ENCODE measurements around the gene KIRREL1.
"Not testable (repeated sequence)": the region's sequence is repeated elsewhere in the genome, so short reads cannot be mapped to it uniquely, and the experiment has no call there.

KIRREL1 gene

DNA sequence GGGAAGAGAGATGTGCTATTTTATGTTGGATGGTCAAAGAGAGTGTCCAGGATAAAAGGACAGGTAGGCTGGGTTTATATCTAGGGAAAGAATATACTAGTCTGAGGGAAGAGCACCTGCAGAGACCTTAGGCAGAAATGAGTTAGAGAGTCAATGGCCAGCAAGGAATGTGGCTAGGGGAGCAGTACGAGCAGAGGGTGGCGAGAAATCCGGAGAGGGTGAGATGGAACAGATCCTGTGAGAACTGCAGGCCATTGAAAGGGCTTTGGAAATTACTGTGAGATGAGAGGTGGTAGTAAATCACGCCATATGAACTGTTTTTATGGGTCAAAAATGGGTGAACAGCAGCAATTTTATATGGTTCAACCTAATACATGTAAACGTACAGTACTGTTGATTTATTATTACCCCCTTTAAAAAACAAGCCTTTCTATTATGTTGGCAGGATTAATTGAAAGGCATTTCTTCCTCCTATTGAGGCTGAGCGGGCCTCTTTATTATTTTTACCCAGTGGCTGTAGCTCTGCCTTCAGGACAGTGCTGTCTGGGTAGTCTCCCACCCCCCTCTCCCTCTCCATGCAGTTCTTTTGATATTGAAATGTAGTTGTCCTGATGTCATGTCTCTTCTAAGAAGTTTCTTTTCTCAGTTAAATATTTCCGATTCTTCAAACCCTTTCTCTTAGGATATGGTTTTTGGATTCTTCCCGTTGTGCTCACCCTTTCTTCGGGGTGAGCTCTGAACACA, 112.1 kb downstream of the KIRREL1 start:
- no peak for DNase-seq (ENCODE audit: low read depth)

DNA sequence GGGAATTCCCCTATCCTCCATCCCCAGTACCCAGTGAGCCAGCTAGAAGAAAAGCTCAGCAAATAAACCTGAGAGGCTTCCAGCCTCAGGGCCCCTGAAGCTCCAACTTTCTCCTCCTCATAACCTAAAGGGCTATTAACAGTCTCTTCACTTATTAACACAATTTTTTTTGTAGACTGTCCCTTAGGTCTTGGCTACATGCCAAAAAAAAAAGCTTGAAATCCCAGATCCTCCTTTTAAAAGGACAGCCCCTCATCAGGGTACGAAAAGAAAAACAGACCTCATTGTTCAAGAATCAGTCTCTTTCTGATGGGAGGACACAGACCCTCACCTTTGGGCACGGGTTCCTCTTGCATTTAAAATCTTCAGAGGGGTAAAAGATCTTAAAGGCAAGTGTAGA, 114.5 kb downstream of the KIRREL1 start:
- DNase-seq (ENCODE audit: low read depth) = no peak

DNA sequence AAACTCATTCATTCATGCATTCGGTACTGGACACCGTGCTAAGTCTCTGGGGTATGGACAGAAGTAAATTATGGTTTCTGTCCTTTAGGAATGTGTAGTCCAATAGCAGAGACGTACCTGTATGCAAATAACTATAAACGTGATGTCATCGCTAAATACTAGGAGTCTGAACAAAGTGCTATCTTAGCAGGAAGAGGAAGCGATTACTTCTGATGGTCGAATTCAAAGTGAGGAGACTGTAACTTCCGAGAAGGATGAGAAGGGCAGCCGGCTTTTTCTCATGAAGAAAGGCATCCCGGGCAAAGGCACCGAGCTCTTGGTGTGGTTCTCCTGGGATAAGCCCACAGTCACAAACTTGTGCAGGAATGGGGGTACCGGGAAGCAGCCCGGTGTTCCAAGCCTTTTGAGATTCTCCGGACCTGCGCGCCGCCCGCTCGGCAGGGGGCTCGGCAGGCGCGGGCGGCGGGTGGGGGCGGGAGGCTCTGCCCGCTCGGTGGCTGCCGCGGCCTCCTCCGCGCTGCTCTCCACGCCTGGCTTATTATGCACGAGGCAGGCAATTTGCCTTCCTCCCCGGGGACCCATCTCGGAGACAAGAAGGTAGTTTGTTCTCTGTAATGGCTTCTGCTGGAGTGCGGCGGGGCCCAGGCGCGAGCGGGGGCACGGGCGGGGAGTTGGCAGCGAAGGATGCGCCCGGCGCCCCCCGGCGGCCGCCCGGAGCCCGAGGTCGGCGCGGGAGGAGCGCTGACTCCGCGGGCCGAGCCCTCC, 119.7 kb downstream of the KIRREL1 start:
- no peak for DNase-seq (ENCODE audit: low read depth)

DNA sequence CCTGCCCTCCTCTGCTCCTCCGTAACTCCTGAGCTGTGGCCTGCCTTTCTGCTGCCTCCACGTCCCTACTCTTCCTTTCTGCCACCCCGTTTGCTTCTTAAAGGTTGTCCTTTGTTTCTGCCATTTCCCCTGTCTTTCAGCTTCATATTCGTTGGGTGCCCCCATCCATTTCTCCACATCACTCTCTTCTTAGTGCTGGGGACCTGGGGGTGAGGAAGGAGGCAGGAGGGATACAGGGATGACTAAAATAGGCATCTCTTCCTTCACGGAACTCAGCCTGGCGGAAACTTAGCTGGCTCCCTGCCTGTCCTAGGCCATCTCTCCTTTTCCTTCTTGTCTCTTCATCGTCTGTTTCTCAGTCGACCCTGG, 120.3 kb downstream of the KIRREL1 start:
- no peak for DNase-seq (ENCODE audit: low read depth)

- DNase-seq (ENCODE audit: low read depth) = no peak
Observed at GRCh38 chr1:158115126-158115525, 121.7 kb downstream of the KIRREL1 start.

DNA sequence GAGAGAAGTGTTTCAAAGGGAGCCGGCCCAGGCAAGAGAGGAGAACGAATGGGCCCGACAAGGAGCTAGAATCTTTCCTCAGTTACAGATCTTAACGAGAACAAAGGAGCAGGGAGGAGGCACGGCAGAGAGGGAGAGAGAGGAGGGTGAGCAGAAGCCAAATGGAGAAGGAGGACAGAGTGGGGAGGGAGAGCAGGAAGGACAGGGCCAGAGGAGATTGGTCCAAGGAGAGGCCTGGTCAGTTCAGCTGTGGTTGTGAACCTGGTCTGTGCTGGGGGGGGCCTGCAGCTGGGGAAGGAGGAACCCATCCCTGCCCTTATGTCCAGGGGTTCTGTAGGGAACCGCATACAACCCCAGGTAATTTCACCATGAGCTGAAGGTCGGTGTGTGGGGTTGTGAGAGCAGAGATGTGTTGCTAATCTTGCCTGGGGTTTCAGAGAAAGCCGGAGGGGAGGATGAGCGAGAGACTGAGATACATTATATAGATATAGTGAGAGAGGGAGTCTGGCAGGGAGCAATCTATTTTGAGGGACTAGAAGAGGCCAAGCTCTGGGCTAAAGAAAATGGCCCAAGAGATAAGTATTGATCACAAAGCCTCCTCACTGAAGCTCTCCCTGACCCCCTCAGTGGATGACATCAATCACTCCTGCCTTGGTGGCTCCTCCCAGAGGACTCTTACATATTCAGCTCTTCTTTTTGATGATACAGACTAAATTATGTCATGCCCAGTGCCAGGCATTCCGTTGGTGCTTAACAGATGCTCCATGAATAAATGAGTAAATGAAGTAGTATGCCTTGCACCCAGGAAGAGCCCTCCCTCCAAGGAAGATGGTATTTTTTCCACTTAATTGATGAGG, 123.1 kb downstream of the KIRREL1 start:
- no peak for DNase-seq (ENCODE audit: low read depth)

- DNase-seq (ENCODE audit: low read depth) = peak; percentile 10
Observed at GRCh38 chr1:158117854-158118704, 124.6 kb downstream of the KIRREL1 start.

GRCh38 chr1:158118713-158119402, 125.4 kb downstream of the KIRREL1 start:
- DNase-seq (ENCODE audit: low read depth) = no peak

- DNase-seq (ENCODE audit: low read depth) = no peak
Observed at GRCh38 chr1:158119976-158120653, 126.7 kb downstream of the KIRREL1 start.

DNA sequence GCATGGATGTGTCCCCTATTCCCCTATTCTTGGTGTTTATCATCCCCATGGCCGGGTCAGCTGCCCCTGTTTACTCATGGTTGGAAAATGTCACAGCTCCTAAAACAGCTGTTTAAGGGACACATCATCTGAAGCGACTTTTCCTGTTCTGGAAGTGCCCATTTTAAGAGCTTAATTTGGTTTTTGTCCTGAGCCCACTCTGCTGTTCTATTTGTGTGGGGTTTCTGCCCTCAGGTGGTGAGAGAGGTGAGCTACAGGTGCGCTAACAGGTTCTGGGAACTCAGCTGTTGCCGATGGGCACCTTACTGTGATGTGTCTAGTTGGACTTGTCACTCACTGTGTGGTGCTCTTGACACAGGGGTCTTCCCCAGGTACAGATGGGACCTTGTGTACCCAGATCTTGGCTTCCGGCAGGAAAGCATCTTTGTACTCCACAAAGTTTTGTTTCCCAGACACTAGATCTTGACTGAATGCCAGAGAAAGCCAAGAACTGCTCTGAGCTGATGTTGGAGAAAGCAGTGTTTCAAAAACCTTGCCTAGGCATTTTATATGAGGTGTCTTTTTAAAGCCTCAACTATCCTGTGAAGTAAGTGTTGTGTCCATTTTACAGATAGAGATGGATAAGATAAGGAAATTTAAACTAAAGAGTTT, 128.3 kb downstream of the KIRREL1 start:
- no peak for DNase-seq (ENCODE audit: low read depth)

- DNase-seq (ENCODE audit: low read depth) = no peak
Observed at GRCh38 chr1:158122833-158123388, 129.5 kb downstream of the KIRREL1 start.

DNA sequence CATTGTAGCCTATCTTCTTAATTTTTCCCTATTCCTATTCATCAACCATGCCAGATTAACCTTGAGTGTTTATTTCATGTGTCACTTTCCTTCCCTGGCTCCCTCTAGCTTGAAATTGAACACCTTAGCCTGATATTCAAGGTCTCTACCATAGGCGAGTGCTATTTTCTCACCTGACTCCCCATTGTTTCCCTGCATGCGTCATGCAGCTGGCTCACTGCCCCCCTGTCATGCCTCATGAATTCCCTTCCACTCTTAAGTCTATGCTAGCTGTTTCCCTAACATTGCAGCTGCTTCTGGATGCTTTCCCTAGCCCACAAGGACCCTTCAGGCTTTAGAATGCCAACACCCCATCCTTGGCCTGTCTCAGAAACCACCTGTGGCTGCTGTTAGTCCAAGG, 130.6 kb downstream of the KIRREL1 start:
- no peak for DNase-seq (ENCODE audit: low read depth)

GRCh38 chr1:158124999-158125398, 131.6 kb downstream of the KIRREL1 start:
- DNase-seq (ENCODE audit: low read depth) = peak; percentile 39

DNA sequence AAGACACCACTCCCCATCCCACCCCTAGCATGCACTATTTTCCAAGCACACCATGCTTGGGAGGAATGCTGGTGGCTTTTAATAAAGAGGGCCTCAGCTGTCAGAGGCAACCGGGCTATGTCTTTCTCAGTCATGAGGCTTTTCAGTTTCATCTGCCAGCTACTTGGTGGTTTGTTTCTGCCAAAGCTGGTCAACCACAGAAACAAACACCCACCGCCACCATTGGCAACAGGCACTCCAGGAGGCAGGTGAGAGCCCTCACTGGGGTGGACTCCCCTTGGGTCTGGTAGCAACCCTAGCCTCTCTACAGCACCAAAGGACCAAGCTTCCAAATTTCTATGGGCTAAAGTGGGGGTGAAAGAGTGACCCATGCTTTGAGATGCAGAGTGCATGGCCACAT, 133.0 kb downstream of the KIRREL1 start:
- DNase-seq (ENCODE audit: low read depth) = no peak

DNA sequence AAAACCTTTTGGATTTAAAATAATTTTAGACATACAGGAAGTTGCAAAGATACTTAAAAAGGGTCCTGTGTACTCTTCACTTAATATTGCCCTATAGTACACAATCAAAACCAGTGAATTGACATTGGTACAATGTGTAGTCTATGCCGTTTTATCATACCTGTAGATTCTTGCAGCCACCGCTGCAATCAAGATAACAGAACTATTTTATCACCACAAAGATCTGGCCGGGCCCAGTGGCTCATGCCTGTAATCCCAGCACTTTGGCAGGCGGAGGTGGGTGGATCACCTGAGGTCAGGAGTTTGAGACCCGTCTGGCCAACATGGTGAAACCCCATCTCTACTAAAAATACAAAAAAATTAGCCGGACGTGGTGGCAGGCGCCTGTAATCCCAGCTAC, 135.1 kb downstream of the KIRREL1 start:
- not testable (repeated sequence) for DNase-seq (ENCODE audit: low read depth)

DNA sequence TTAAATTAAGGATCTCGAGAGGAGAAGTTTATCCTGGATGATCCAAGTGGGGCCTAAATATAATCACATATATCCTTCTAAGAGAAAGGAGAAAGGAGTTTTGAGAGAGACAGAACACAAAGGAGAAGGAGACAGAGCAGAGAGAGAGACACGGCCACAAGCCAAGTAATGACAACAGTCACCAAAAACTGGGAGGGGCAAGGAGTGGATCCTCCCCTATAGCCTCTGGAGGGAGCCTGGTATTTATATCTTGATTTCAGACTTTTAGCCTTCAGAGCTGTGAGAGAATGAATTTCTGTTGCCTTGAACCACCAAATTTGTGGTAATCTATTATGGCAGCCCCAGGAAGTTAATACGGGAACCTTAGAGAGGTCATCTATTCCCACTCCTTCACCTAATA, 137.8 kb downstream of the KIRREL1 start:
- DNase-seq (ENCODE audit: low read depth) = no peak

- DNase-seq (ENCODE audit: low read depth) = no peak
Observed at GRCh38 chr1:158140764-158141192, 147.3 kb downstream of the KIRREL1 start.

DNA sequence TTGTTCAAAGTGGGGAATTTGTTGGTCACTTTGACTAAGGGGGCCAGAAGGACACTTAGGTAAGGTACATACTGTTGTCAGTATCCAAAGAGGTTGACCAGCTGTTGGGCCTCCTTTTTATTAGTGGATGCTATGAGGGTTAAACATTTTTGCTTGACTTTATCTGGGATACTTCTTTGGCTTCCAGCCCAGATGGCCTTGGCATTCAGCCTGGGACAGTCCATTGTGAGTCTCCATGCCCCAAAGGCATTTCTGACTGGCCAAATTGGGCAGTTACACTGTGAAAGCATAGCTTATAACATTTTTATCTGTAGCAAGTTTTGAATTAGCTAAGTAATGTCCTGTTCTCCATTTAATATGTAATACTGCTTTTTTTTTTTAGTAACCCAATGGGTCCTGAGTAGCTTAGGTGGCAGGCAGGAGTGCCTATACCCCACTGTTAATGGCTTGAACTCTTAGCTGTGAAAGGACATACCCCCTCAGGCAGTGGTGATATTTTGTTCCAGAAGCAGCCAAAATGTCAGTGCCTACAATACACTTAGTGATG, 151.8 kb downstream of the KIRREL1 start:
- DNase-seq (ENCODE audit: low read depth) = no peak

DNA sequence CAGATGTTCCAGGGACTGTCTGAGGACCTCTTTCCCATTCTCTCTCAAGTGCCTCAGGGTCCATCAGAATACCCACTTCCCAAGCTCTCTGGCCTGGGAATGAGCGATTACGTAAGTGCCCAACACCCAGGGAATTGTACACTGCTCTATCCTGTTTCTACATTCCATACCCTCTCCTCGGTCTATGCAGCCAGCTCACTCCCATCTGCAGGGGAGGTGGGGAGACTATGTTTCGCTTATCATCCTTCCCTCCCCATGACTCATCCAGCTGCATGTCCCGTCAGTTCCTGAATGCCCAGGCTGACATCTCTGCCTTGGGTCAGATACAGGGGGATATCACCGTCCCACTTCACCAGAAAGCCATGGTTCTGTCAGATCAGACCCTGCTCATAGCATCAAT, 152.7 kb downstream of the KIRREL1 start:
- DNase-seq (ENCODE audit: low read depth) = no peak
